IPS-NIHi7 (cell line): ENCODE measurements around the gene RD3L.

Experiments
- DNase-seq: peaks from one replicate; pipeline ENCODE4 v3.0.0; 2012; ENCODE audit warnings: mixed read lengths; ENCODE audit errors: extremely low spot score

Gene RD3L

GRCh38 chr14:103896578-103896977 lies 45.8 kb downstream of the RD3L start:
- DNase-seq = no peak

GRCh38 chr14:103894723-103895059 lies 47.6 kb downstream of the RD3L start:
- DNase-seq = no peak

GRCh38 chr14:103894034-103894722 lies 48.2 kb downstream of the RD3L start:
- DNase-seq = no peak

GRCh38 chr14:103892247-103892646 lies 50.1 kb downstream of the RD3L start:
- no peak for DNase-seq

GRCh38 chr14:103891667-103892215 lies 50.6 kb downstream of the RD3L start:
- no peak for DNase-seq

- DNase-seq = no peak
Measured at GRCh38 chr14:103890821-103891666, 51.3 kb downstream of the RD3L start.
